Measurements from ENCODE around the gene SMDT1. TPM values are rescaled to one million over a fixed set of nuclear protein-coding genes. Genes with fewer than 3 reads are reported as not detected.

SMDT1 gene, protein sequence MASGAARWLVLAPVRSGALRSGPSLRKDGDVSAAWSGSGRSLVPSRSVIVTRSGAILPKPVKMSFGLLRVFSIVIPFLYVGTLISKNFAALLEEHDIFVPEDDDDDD
- 10 to 100 TPM in 1 of 2 donors, 1 to 10 TPM in 1; 9.6 to 11.9 TPM for total RNA-seq

DNA sequence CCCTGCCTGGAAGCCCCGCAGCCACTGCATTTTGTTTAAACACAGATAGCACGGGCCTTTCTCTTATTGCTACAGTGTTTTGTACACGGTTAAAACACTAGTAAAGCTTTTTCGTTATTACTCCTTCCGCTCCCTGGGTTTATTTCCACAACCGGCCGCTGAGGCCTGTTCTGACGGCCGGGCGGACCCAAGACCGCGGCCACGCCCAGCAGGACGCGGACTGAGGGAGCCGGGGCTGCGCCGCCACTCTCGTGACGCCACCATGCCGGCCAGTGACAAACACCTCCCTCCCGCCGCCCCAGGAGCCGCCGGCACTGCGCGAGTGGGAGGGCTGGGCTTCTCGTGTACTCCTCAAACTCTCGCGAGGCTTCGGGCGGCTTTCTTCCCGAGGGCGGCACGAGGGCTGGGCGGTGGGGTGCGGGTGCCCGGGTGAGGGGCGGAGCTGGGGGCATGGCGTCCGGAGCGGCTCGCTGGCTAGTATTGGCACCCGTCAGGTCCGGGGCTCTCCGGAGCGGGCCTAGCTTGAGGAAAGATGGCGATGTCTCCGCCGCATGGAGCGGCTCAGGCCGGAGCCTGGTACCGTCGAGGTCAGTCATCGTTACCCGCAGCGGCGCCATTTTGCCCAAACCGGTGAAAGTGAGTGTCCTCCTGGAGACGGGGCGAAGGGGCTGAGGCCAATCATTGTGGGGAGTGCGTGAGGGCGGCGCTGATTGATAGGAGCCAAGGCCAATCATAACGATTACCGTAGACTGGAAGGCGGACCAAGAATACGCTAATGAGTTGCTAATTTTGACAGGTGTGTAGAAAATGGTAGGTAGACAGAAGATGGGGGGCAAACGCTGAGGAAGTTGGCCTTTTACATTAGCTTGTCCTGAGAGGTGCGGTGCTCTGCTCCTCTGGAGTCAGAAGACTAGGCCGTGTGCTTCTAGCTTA is at the start of gene SMDT1:
Gene SMDT1 (plus strand): TSS at position 382 of the 933 bp plus-strand sequence. CDS start 69 bp downstream, at position 451.
- Histone ChIP-seq H3K4me1 (peaks cover 0 to 53% of the 10 kb centered on the region in 2 donors), H3K27ac (peak within 1 kb of the TSS; percentile 98), H3K9me3 (no peaks in the 10 kb centered on the region), H3K4me3 (peak within 1 kb of the TSS; percentile 63 to 65), H3K27me3 (no peaks in the 10 kb centered on the region), H3K36me3 (peaks cover 17% of the 10 kb centered on the region)
- no peak for TF ChIP-seq CTCF (IDR thresholded peaks at IDR 0.05)
- DNase-seq (ENCODE audit: low spot score): peak; percentile 99

GRCh38 chr22:42033263-42034181 is 46.0 kb upstream of the SMDT1 start:
- DNase-seq (ENCODE audit: low spot score): no peak
- Histone ChIP-seq H3K27ac (no peak overlapping the region), H3K4me1 (no peaks in the 10 kb centered on the region), H3K36me3 (no peaks in the 10 kb centered on the region), H3K9me3 (no peaks in the 10 kb centered on the region), H3K27me3 (no peaks in the 10 kb centered on the region), H3K4me3 (no peak overlapping the region)
- TF ChIP-seq CTCF (IDR thresholded peaks at IDR 0.05): no peak

DNA sequence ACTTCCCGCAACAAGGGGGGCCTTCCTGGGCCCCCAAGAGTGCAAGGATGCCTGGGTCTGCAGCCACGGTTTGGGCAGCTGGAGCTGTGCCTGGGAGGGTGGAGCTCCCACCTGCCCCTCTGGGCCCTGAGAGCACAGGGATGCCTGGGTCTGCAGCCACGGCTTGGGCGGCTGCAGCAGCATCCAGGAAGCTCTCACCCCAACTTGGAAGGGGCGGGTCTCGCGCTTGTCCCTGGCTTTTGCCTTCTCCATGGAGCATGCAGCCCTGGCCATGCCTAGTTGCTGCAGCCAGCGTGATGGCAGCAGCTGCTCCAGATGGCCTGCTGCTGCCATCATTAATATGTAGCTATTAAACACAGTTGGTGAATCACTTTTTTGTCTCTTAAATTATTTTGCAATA is 44.2 kb upstream of the SMDT1 start:
- TF ChIP-seq CTCF (IDR thresholded peaks at IDR 0.05): no peak
- Histone ChIP-seq H3K4me1 (no peaks in the 10 kb centered on the region), H3K36me3 (no peaks in the 10 kb centered on the region), H3K27ac (no peak overlapping the region), H3K9me3 (no peaks in the 10 kb centered on the region), H3K4me3 (no peak overlapping the region), H3K27me3 (no peaks in the 10 kb centered on the region)
- DNase-seq (ENCODE audit: low spot score): no peak

DNA sequence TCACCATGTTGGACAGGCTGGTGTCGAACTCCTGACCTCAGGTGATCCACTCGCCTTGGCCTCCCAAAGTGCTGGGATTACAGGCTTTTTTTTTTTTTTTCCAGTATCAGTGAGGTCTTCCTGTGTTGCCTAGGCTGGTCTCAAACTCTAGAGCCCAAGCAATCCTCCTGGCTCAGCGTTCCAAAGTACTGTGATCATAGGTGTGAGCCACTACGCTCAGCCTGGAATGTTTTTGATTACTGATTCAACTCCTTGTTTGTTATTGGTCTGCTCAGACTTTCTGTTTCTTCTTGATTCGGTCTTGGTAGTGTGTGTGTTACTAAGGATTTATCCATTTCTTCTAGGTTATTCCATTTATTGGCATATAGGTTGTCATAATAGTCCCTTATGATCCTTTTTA is 40.2 kb upstream of the SMDT1 start:
- no peak for DNase-seq (ENCODE audit: low spot score)
- Histone ChIP-seq H3K36me3 (no peaks in the 10 kb centered on the region), H3K27ac (no peak overlapping the region), H3K4me3 (no peak overlapping the region), H3K9me3 (peaks cover 7 to 11% of the 10 kb centered on the region in 2 donors), H3K27me3 (no peaks in the 10 kb centered on the region), H3K4me1 (no peaks in the 10 kb centered on the region)
- TF ChIP-seq CTCF (IDR thresholded peaks at IDR 0.05): no peak

DNA sequence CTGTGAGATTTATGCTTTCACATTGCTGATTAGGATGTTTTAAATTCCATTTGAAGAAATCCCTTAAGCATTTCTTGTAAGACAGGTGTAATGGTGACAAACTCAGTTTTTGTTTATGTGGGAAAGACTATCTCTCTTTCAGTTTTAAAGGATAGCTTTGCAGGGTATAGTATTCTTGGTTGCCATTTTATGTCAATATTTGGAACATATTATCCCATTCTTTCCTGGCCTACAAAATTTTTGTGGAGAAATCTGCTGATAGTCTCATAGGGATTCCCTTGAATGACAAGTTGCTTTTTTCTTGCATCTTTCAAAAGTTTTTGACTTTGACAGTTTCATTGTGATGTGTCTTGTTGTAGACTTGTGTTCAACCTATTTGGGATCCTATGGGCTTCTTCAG is 37.7 kb upstream of the SMDT1 start:
- Histone ChIP-seq H3K4me1 (no peaks in the 10 kb centered on the region), H3K4me3 (no peak overlapping the region)

More for the DNA sequence above, 37.7 kb upstream of the SMDT1 start:
- TF ChIP-seq CTCF (IDR thresholded peaks at IDR 0.05): no peak
- Histone ChIP-seq H3K9me3 (peaks cover 7 to 11% of the 10 kb centered on the region in 2 donors), H3K27ac (no peak overlapping the region), H3K36me3 (no peaks in the 10 kb centered on the region), H3K27me3 (no peaks in the 10 kb centered on the region)
- no peak for DNase-seq (ENCODE audit: low spot score)
